ENCODE measurements around the gene ARHGDIA.

The ARHGDIA gene

GRCh38 chr17:81885869-81886548, 14.9 kb upstream of the ARHGDIA start:
- TF ChIP-seq TAF1 (IDR thresholded peaks at IDR 0.05; ENCODE audit: borderline replicate concordance, insufficient read depth, low read length), result no peak
- TF ChIP-seq FOXP2 (optimal IDR thresholded peaks at IDR 0.05; ENCODE audit: borderline replicate concordance, extremely low read depth, extremely low read length, insufficient read depth), result no peak
- no peak for TF ChIP-seq POLR2AphosphoS5 (IDR thresholded peaks at IDR 0.05; ENCODE audit: low read depth, low read length)
- TF ChIP-seq, protein P1, sequence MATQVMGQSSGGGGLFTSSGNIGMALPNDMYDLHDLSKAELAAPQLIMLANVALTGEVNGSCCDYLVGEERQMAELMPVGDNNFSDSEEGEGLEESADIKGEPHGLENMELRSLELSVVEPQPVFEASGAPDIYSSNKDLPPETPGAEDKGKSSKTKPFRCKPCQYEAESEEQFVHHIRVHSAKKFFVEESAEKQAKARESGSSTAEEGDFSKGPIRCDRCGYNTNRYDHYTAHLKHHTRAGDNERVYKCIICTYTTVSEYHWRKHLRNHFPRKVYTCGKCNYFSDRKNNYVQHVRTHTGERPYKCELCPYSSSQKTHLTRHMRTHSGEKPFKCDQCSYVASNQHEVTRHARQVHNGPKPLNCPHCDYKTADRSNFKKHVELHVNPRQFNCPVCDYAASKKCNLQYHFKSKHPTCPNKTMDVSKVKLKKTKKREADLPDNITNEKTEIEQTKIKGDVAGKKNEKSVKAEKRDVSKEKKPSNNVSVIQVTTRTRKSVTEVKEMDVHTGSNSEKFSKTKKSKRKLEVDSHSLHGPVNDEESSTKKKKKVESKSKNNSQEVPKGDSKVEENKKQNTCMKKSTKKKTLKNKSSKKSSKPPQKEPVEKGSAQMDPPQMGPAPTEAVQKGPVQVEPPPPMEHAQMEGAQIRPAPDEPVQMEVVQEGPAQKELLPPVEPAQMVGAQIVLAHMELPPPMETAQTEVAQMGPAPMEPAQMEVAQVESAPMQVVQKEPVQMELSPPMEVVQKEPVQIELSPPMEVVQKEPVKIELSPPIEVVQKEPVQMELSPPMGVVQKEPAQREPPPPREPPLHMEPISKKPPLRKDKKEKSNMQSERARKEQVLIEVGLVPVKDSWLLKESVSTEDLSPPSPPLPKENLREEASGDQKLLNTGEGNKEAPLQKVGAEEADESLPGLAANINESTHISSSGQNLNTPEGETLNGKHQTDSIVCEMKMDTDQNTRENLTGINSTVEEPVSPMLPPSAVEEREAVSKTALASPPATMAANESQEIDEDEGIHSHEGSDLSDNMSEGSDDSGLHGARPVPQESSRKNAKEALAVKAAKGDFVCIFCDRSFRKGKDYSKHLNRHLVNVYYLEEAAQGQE (IDR thresholded peaks at IDR 0.05; ENCODE audit: insufficient read depth in 1 of 2, low read depth in 2 of 2, low read length in 2 of 2), result no peak

- TF ChIP-seq, protein P1 (IDR thresholded peaks at IDR 0.05; ENCODE audit: insufficient read depth in 1 of 2, low read depth in 2 of 2, low read length in 2 of 2), result no peak
- no peak for TF ChIP-seq TAF1 (IDR thresholded peaks at IDR 0.05; ENCODE audit: borderline replicate concordance, insufficient read depth, low read length)
- TF ChIP-seq SIN3A (IDR thresholded peaks at IDR 0.05; ENCODE audit: borderline replicate concordance, insufficient read depth, low read length), result no peak
- TF ChIP-seq FOXP2 (optimal IDR thresholded peaks at IDR 0.05; ENCODE audit: borderline replicate concordance, extremely low read depth, extremely low read length, insufficient read depth), result no peak
These were observed 14.3 kb upstream of the ARHGDIA start for GRCh38 chr17:81885454-81885853.

GRCh38 chr17:81884968-81885367, 13.8 kb upstream of the ARHGDIA start:
- TF ChIP-seq POLR2AphosphoS5 (IDR thresholded peaks at IDR 0.05; ENCODE audit: low read depth, low read length), result no peak
- no peak for TF ChIP-seq SIN3A (IDR thresholded peaks at IDR 0.05; ENCODE audit: borderline replicate concordance, insufficient read depth, low read length)
- no peak for TF ChIP-seq TAF1 (IDR thresholded peaks at IDR 0.05; ENCODE audit: borderline replicate concordance, insufficient read depth, low read length)
- TF ChIP-seq FOXP2 (optimal IDR thresholded peaks at IDR 0.05; ENCODE audit: borderline replicate concordance, extremely low read depth, extremely low read length, insufficient read depth), result no peak
- TF ChIP-seq, protein P1 (IDR thresholded peaks at IDR 0.05; ENCODE audit: insufficient read depth in 1 of 2, low read depth in 2 of 2, low read length in 2 of 2), result no peak

GRCh38 chr17:81884520-81884919, 13.4 kb upstream of the ARHGDIA start:
- TF ChIP-seq FOXP2 (optimal IDR thresholded peaks at IDR 0.05; ENCODE audit: borderline replicate concordance, extremely low read depth, extremely low read length, insufficient read depth), result no peak
- TF ChIP-seq, protein P1 (IDR thresholded peaks at IDR 0.05; ENCODE audit: insufficient read depth in 1 of 2, low read depth in 2 of 2, low read length in 2 of 2), result no peak
- no peak for TF ChIP-seq POLR2AphosphoS5 (IDR thresholded peaks at IDR 0.05; ENCODE audit: low read depth, low read length)
- TF ChIP-seq TAF1 (IDR thresholded peaks at IDR 0.05; ENCODE audit: borderline replicate concordance, insufficient read depth, low read length), result no peak
- TF ChIP-seq SIN3A (IDR thresholded peaks at IDR 0.05; ENCODE audit: borderline replicate concordance, insufficient read depth, low read length), result no peak

Measured in PFSK-1 (cell line).